ENCODE results near the gene ZBTB20. TPM values are rescaled to one million over a fixed set of nuclear protein-coding genes. Genes with fewer than 3 reads are reported as not detected.
"Not testable (repeated sequence)": the region's sequence is repeated elsewhere in the genome, so short reads cannot be mapped to it uniquely, and the experiment has no call there.

ZBTB20 gene
- total and polyA plus RNA-seq, 10 of the 15 experiments (the other 5 are each of a cell fraction or from before 2014, with no cell fraction given) = 0.20 to 5.5 (median 2.2) TPM

GRCh38 chr3:114816052-114816451, 331.0 kb downstream of the ZBTB20 start (continued):
- TF ChIP-seq, protein P1, sequence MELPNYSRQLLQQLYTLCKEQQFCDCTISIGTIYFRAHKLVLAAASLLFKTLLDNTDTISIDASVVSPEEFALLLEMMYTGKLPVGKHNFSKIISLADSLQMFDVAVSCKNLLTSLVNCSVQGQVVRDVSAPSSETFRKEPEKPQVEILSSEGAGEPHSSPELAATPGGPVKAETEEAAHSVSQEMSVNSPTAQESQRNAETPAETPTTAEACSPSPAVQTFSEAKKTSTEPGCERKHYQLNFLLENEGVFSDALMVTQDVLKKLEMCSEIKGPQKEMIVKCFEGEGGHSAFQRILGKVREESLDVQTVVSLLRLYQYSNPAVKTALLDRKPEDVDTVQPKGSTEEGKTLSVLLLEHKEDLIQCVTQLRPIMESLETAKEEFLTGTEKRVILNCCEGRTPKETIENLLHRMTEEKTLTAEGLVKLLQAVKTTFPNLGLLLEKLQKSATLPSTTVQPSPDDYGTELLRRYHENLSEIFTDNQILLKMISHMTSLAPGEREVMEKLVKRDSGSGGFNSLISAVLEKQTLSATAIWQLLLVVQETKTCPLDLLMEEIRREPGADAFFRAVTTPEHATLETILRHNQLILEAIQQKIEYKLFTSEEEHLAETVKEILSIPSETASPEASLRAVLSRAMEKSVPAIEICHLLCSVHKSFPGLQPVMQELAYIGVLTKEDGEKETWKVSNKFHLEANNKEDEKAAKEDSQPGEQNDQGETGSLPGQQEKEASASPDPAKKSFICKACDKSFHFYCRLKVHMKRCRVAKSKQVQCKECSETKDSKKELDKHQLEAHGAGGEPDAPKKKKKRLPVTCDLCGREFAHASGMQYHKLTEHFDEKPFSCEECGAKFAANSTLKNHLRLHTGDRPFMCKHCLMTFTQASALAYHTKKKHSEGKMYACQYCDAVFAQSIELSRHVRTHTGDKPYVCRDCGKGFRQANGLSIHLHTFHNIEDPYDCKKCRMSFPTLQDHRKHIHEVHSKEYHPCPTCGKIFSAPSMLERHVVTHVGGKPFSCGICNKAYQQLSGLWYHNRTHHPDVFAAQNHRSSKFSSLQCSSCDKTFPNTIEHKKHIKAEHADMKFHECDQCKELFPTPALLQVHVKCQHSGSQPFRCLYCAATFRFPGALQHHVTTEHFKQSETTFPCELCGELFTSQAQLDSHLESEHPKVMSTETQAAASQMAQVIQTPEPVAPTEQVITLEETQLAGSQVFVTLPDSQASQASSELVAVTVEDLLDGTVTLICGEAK (IDR thresholded peaks at IDR 0.05; ENCODE audit: borderline replicate concordance) = no peak
- TF ChIP-seq, protein P2, sequence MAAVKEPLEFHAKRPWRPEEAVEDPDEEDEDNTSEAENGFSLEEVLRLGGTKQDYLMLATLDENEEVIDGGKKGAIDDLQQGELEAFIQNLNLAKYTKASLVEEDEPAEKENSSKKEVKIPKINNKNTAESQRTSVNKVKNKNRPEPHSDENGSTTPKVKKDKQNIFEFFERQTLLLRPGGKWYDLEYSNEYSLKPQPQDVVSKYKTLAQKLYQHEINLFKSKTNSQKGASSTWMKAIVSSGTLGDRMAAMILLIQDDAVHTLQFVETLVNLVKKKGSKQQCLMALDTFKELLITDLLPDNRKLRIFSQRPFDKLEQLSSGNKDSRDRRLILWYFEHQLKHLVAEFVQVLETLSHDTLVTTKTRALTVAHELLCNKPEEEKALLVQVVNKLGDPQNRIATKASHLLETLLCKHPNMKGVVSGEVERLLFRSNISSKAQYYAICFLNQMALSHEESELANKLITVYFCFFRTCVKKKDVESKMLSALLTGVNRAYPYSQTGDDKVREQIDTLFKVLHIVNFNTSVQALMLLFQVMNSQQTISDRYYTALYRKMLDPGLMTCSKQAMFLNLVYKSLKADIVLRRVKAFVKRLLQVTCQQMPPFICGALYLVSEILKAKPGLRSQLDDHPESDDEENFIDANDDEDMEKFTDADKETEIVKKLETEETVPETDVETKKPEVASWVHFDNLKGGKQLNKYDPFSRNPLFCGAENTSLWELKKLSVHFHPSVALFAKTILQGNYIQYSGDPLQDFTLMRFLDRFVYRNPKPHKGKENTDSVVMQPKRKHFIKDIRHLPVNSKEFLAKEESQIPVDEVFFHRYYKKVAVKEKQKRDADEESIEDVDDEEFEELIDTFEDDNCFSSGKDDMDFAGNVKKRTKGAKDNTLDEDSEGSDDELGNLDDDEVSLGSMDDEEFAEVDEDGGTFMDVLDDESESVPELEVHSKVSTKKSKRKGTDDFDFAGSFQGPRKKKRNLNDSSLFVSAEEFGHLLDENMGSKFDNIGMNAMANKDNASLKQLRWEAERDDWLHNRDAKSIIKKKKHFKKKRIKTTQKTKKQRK (IDR thresholded peaks at IDR 0.05; ENCODE audit: low read depth, low read length) = no peak
- TF ChIP-seq POLR2AphosphoS2 (IDR thresholded peaks at IDR 0.05; ENCODE audit: low read depth, low read length) = no peak

DNA sequence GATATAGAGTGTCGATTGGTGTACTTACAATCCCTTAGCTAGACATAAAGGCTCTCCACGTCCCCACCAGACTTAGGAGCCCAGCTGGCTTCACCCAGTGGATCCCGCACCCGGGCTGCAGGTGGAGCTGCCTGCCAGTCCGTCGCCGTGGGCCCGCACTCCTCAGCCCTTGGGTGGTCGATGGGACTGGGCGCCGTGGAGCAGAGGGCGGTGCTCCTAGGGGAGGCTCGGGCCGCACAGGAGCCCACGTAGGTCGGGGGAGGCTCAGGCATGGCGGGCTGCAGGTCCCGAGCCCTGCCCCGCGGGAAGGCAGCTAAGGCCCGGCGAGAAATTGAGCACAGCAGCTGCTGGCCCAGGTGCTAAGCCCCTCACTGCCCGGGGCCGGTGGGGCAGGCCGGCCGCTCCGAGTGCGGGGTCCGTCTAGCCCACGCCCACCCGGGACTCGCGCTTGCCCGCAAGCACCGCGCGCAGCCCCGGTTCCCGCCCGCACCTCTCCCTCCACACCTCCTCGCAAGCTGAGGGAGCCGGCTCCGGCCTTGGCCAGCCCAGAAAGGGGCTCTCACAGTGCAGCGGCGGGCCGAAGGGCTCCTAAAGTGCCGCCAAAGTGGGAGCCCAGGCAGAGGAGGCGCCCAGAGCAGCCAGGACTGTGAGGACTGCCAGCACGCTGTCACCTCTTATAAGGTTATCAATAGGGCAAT, 334.4 kb downstream of the ZBTB20 start:
- H3K4me2 ChIP-seq (ENCODE audit: control insufficient read depth, insufficient read depth); H3K79me2 ChIP-seq (ENCODE audit: control insufficient read depth, insufficient read depth, low read length); BruUV-seq (replicated peaks); H3K27me3 ChIP-seq (replicated peaks in 1 of 2; ENCODE audit: control insufficient read depth in 2 of 2, insufficient read depth in 2 of 2, low read length in 1 of 2); H3K9me3 ChIP-seq (replicated peaks; ENCODE audit: control insufficient read depth, insufficient read depth, low read length); H4K20me1 ChIP-seq (ENCODE audit: control insufficient read depth, insufficient read depth); RAD21 ChIA-PET (ENCODE audit: unreplicated experiment); H2AFZ ChIP-seq (ENCODE audit: control insufficient read depth, low read depth, low read length); POLR2A ChIA-PET; H3K4me3 ChIP-seq; H3K9ac ChIP-seq (ENCODE audit: control insufficient read depth, insufficient read depth, low read length); in situ Hi-C loops (cut with MboI); FAIRE-seq; H3K4me1 ChIP-seq (ENCODE audit: control insufficient read depth, insufficient read depth, low read length); SMC1A ChIA-PET (ENCODE audit: uncharacterized antibody, unreplicated experiment); H3K36me3 ChIP-seq (ENCODE audit: control insufficient read depth in 2 of 2, insufficient read depth in 2 of 2, low read length in 1 of 2); ATAC-seq; DNase-seq (ENCODE audit: low read depth, low spot score); H3K27ac ChIP-seq (ENCODE audit: control insufficient read depth, insufficient read depth): not testable (repeated sequence)
- 96% methylated on average over 46 of the region's 49 CpGs for WGBS (ENCODE audit: insufficient coverage, insufficient replicate concordance, low lambda C conversion rate, missing lambda C conversion rate)
- CTCF ChIA-PET = interaction anchor here (0.5 to 3.6 kb wide), 2 partner anchors 12 to 22 kb away, joined by 3 to 14 read pairs; no protein-coding TSS in a partner anchor
- intact Hi-C loops (cut with micrococcal nuclease; ENCODE audit: unreplicated experiment) = loop anchor here (10.0 kb wide), 1 partner anchor 288 kb away; no protein-coding TSS in a partner anchor
